NOMO-1 treated with dmso at 0.1 percent for 144 hours (cell line): ENCODE measurements around the gene APBA2.

ENCODE experiments used
- DNase-seq: peaks from one replicate; lab custom pipeline; 2025; ENCODE audit not compliant: unreplicated experiment; lab: John Stamatoyannopoulos, UW

APBA2 gene

GRCh38 chr15:28933710-28934445, 48.1 kb downstream of the APBA2 start:
- no peak for DNase-seq

- no peak for DNase-seq
Measured at GRCh38 chr15:28934645-28935044, 48.9 kb downstream of the APBA2 start.

GRCh38 chr15:28935316-28935715, 49.5 kb downstream of the APBA2 start:
- peak; percentile 75 for DNase-seq

DNA sequence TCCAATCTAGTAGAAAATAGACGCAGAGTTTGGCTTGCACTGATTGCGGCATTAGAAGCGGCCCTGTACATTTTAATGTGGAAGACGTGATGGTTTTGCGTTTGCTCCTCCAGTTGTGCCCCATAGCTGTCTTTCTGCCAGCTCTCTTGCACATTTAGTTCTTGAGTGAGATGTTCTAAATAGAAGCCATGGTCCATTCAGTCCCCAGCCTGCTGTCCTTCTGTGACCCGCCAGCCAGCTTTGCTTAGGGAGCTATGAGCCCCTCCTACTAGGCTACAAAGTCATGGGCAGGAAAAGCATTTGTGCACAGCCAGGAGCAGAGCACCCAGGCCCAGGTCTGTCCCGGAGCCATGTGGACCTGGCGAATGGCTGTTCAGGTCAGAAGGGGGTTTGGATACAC, 50.3 kb downstream of the APBA2 start:
- DNase-seq, result no peak

GRCh38 chr15:28936481-28936881, 50.7 kb downstream of the APBA2 start:
- DNase-seq, result no peak

DNA sequence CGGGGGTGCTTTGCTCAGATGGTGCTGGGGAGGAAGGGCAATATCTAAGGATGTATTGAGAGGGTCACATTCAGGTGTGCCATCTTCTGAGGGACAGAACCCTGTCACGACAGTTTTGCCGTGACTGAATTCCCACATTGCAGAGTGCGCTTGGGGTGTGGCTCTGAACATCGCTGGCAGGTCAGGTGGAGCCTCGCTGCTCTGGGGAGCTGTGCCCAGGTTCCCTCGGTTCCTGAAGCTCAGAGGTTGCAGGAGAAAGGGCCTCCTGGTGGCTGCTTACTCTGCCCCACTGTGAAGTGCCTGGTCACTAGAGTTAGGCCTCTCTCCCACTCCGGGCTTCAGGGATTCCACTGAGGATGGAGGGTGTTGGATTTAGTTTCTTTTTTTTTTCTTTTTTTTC, 51.5 kb downstream of the APBA2 start:
- no peak for DNase-seq

DNA sequence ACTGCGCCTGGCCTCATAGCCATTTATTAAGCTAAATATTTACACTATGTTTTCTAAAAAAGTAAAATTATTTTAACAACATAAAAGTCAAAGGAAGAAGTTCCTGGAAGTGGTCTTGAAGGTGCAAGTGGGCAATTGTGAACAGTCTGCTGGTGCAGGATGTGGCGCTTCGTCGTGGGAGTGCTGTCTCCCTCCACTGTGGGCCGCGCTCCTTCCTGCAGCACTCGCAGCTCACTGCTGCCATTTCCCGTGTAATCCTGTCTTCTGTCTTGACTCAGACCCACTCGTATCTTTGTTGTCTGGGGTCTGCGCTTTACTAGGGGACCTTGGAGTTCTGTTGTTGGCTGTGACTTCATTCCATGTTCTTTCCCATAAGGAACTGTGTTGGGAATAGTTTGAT, 56.3 kb downstream of the APBA2 start:
- no peak for DNase-seq

GRCh38 chr15:28942571-28942970, 56.8 kb downstream of the APBA2 start:
- no peak for DNase-seq

- DNase-seq, result no peak
Measured at GRCh38 chr15:28943146-28943545, 57.4 kb downstream of the APBA2 start.

- DNase-seq, result no peak
Measured at GRCh38 chr15:28943611-28944230, 57.9 kb downstream of the APBA2 start.

GRCh38 chr15:28944286-28944685, 58.5 kb downstream of the APBA2 start:
- DNase-seq, result no peak

GRCh38 chr15:28944696-28945300, 59.0 kb downstream of the APBA2 start:
- DNase-seq, result no peak

GRCh38 chr15:28945626-28946230, 60.0 kb downstream of the APBA2 start:
- no peak for DNase-seq

DNA sequence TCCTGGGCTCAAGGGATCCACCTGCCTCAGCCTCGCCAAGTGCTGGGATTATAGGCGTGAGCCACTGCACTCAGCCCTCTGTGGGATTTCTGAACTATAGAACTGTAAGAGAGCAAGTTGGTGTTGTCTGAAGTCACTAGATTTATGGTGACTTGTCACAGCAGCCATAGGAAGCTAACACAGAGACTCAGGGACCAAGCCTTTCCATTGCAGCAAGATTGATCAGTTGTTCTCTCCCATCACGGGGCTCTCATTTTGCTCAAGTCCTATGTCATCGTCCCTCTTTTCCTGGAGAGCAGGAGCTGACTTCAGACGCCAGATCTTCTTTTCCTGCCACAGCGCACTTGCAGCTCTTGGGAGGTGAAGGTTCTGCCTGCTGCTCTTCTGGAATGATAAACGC, 61.0 kb downstream of the APBA2 start:
- no peak for DNase-seq

- no peak for DNase-seq
Measured at GRCh38 chr15:28947221-28947674, 61.5 kb downstream of the APBA2 start.

DNA sequence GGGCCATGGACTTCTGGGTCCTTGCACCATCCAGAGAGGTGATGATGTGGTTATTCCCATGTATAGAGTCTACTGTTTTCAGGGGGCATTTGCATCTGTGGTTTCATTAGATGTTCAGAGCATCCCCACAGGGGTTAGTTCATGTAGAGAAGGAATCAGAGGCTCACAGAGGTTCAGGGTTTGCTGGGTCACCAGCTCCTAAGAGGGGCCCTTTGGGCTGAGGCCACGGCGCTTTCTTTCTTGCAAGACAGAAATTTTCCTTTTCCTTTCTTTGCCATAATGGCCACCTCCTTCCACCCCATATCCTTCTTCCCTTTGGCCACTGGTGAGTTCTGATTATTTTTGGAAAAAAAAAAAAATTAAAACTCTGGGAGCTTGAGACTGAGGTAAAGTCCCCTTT, 62.3 kb downstream of the APBA2 start:
- no peak for DNase-seq

GRCh38 chr15:28950916-28951315, 65.1 kb downstream of the APBA2 start:
- DNase-seq, result no peak

DNA sequence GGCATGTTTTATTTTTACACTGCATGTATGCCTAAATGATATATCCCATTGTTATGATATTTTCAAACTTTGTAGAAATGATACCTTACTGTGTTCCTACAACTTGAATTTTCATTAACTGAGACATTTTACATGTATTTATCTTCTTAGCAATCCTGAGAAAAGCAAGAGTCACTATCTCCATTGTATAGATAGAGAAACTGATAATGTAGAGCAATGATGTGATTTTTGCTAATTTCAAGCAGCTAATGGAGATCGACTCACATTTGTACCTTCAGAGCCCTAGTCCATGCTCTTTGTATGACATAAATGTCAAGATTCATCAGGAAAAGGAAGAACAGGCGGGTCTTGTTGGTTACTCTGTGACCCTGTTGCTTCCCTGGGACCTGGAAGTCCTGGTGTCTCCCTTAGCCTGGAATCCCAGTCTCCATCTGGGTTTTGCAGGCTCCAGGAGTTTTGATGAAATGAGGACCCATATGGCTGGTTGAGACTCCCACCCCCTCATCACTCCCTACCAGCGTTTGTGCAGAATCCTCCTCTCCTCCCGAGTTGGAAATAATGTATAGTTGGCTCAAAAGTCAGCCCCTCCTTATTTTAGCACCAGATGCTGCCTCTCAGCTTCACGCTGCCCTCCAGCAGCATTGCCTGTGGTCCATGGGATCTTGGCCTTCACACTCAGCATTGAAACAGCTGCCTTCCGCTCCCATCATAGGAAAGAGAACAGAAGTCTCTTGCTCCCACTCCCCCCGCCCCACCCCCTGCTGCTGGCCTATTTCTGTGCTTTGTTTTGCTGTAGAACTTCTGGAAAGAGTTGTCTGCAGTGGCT, 67.1 kb downstream of the APBA2 start:
- DNase-seq, result no peak

GRCh38 chr15:28953573-28954195, 67.9 kb downstream of the APBA2 start:
- no peak for DNase-seq

DNA sequence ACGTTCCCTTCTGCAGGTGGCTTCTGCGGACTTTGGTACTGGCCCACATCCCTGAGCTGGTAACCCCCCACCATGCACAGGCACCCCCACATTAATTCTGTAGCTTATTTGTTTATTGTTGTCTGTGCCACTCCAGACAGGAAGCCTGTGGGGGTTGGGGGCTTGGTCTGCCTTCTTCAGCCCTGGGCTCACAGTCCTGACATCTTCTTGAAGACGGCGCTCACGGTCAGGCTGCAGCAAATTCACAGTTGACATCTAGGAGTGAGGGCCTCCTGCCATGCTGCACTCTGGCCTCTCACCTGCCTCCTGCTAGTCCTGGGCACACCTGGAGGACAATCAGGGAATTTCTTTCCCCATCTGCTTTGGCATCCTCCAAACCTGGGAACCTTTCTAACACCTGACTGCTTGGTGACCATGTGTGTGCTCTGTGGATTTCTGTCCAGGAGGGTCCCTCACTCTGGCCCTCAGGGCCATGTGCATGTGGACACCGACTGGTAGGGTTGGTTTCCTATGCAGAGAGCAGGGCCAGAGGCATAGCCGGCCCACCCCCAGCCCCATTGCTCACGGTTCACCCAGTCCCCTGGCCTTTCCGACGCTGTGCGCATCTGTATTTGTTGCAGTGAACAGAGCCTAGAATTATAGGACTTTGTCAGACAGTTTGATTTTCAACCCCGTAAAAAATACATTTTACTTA, 68.8 kb downstream of the APBA2 start:
- no peak for DNase-seq
